Spinal cord (tissue), 10 donors: ENCODE data around the gene FNDC3B. TPM values are rescaled to one million over a fixed set of nuclear protein-coding genes. Genes with fewer than 3 reads are reported as not detected.

Experiments used
- DNase-seq, 6 donors: peaks; one replicate each; pipeline versions ENCODE4 v3.0.0 to v3.0.0-alpha.2; 2013 to 2015; ENCODE audit warnings: low spot score in 6 of 6, low read depth in 4 of 6
- H3K27ac ChIP-seq: one replicate; pipeline ENCODE4 v1.5.1; 2013; ENCODE audit warnings: low read depth, low read length, control low read depth
- H3K27me3 ChIP-seq: one replicate; pipeline ENCODE4 v1.6.1; 2013; ENCODE audit warnings: low read length; ENCODE audit not compliant: control insufficient read depth, insufficient read depth
- H3K36me3 ChIP-seq: one replicate; pipeline ENCODE4 v1.6.1; 2013; ENCODE audit warnings: low read length; ENCODE audit not compliant: control insufficient read depth, insufficient read depth
- H3K4me1 ChIP-seq: one replicate; pipeline ENCODE4 v1.6.1; 2013; ENCODE audit warnings: low read length; ENCODE audit not compliant: control insufficient read depth, insufficient read depth
- H3K4me3 ChIP-seq: one replicate; pipeline ENCODE4 v1.5.1; 2013; ENCODE audit warnings: low read depth, low read length, control low read depth
- H3K9me3 ChIP-seq: one replicate; pipeline ENCODE4 v1.6.1; 2013; ENCODE audit warnings: low read length; ENCODE audit not compliant: control insufficient read depth, insufficient read depth
- WGBS: methylation state at CpG from one replicate; pipeline ENCODE4 v1.1.5; 2013; ENCODE audit warnings: missing lambda C conversion rate; ENCODE audit not compliant: insufficient coverage; 5-methylcytosine and 5-hydroxymethylcytosine counted together
- polyA plus RNA-seq, 2 donors: library from polyadenylated mRNA; unstranded; fragments of 120-200 nt; gene quantifications; one replicate each; pipeline ENCODE4 v1.2.1, GENCODE V29; 2013; ENCODE audit not compliant: insufficient read length in 2 of 2
- total RNA-seq, 2 donors: library from RNA; depleted of rRNA in 1 of 2; stranded (reverse); fragments of 120-200 nt in 1 of 2; fragments of >200 nt in 1 of 2; gene quantifications; one replicate each; pipeline versions ENCODE4 v1.2.3 to v1.2.4, GENCODE V29; 2013 to 2014
- donor health status: healthy.

The FNDC3B gene
- total and polyA plus RNA-seq, 4 donors: 14.9 to 66.8 (median 40.0) TPM

- WGBS: no CpG with 5 or more reads among the region's 3 CpGs
- DNase-seq: no peak
- Histone ChIP-seq H3K36me3 (no peaks in the 10 kb centered on the region), H3K27me3 (no peaks in the 10 kb centered on the region), H3K4me3 (no peak overlapping the region), H3K4me1 (no peaks in the 10 kb centered on the region), H3K27ac (no peak overlapping the region), H3K9me3 (no peaks in the 10 kb centered on the region)
Observed at GRCh38 chr3:172059532-172059931, 20.2 kb downstream of the FNDC3B start.

GRCh38 chr3:172060234-172060633 is 20.9 kb downstream of the FNDC3B start:
- no peaks in the 10 kb centered on the region for H3K4me1 ChIP-seq
- DNase-seq: no peak
- H3K27ac ChIP-seq: no peak overlapping the region
- no peaks in the 10 kb centered on the region for H3K27me3 ChIP-seq
- H3K36me3 ChIP-seq: no peaks in the 10 kb centered on the region
- H3K4me3 ChIP-seq: no peak overlapping the region
- no peaks in the 10 kb centered on the region for H3K9me3 ChIP-seq
- no CpG with 5 or more reads among the region's 1 CpG for WGBS

GRCh38 chr3:172061724-172062184 is 22.4 kb downstream of the FNDC3B start:
- 70% methylated on average over 2 of the region's 4 CpGs for WGBS
- no peak overlapping the region for H3K27ac ChIP-seq
- H3K4me1 ChIP-seq: no peaks in the 10 kb centered on the region
- H3K27me3 ChIP-seq: no peaks in the 10 kb centered on the region
- DNase-seq: no peak
- H3K36me3 ChIP-seq: no peaks in the 10 kb centered on the region
- H3K4me3 ChIP-seq: no peak overlapping the region
- H3K9me3 ChIP-seq: no peaks in the 10 kb centered on the region

- Histone ChIP-seq H3K27me3 (no peaks in the 10 kb centered on the region), H3K36me3 (no peaks in the 10 kb centered on the region), H3K4me3 (no peak overlapping the region), H3K27ac (no peak overlapping the region), H3K9me3 (no peaks in the 10 kb centered on the region), H3K4me1 (no peaks in the 10 kb centered on the region)
- no CpG with 5 or more reads among the region's 3 CpGs for WGBS
- no peak for DNase-seq
Observed at GRCh38 chr3:172062761-172063160, 23.4 kb downstream of the FNDC3B start.

- WGBS: 100% methylated on average over 3 of the region's 7 CpGs
- no peaks in the 10 kb centered on the region for H3K27me3 ChIP-seq
- no peak overlapping the region for H3K4me3 ChIP-seq
- no peak for DNase-seq
- no peaks in the 10 kb centered on the region for H3K4me1 ChIP-seq
- no peaks in the 10 kb centered on the region for H3K36me3 ChIP-seq
- no peak overlapping the region for H3K27ac ChIP-seq
- H3K9me3 ChIP-seq: no peaks in the 10 kb centered on the region
Observed at GRCh38 chr3:172063456-172064432, 24.4 kb downstream of the FNDC3B start.

- no peak overlapping the region for H3K4me3 ChIP-seq
- peak overlapping the region; percentile 22 for H3K27ac ChIP-seq
- no peaks in the 10 kb centered on the region for H3K9me3 ChIP-seq
- 14% methylated on average over 1 of the region's 1 CpG for WGBS
- no peaks in the 10 kb centered on the region for H3K27me3 ChIP-seq
- peak in 2 of 6 donors; percentile 38 to 89 for DNase-seq
- H3K36me3 ChIP-seq: no peaks in the 10 kb centered on the region
- no peaks in the 10 kb centered on the region for H3K4me1 ChIP-seq
Observed at GRCh38 chr3:172065527-172065926, 26.1 kb downstream of the FNDC3B start.

GRCh38 chr3:172065967-172066762 is 26.8 kb downstream of the FNDC3B start:
- no peaks in the 10 kb centered on the region for H3K36me3 ChIP-seq
- no peak overlapping the region for H3K27ac ChIP-seq
- DNase-seq: no peak
- no peaks in the 10 kb centered on the region for H3K27me3 ChIP-seq
- no peak overlapping the region for H3K4me3 ChIP-seq
- WGBS: 72% methylated on average over 2 of the region's 7 CpGs
- no peaks in the 10 kb centered on the region for H3K4me1 ChIP-seq
- H3K9me3 ChIP-seq: no peaks in the 10 kb centered on the region

GRCh38 chr3:172066880-172067796 is 27.8 kb downstream of the FNDC3B start:
- Histone ChIP-seq H3K27ac (no peak overlapping the region), H3K4me1 (no peaks in the 10 kb centered on the region), H3K4me3 (no peak overlapping the region), H3K9me3 (no peaks in the 10 kb centered on the region), H3K27me3 (no peaks in the 10 kb centered on the region), H3K36me3 (no peaks in the 10 kb centered on the region)
- 93% methylated on average over 2 of the region's 7 CpGs for WGBS
- DNase-seq: no peak
